Fibroblast of the aortic adventitia (primary cell): ENCODE measurements around the gene TMPRSS3. TPM values are rescaled to one million over a fixed set of nuclear protein-coding genes. Genes with fewer than 3 reads are reported as not detected.

ENCODE experiments used
- DNase-seq: peaks from one replicate; pipeline ENCODE4 v3.0.0-alpha.2; 2010; ENCODE audit warnings: low read depth
- H3K4me3 ChIP-seq: 2 replicates; pipeline ENCODE4 v1.5.1; 2011; ENCODE audit warnings: low read depth, mild to moderate bottlenecking, control low read depth, low read length, moderate library complexity
- total RNA-seq: library from RNA; depleted of rRNA; stranded (reverse); fragments of >200 nt; gene quantifications from 2 replicates; pipeline ENCODE4 v1.2.3, GENCODE V29; 2012; ENCODE audit warnings: low replicate concordance
- TF ChIP-seq, protein P1 (sequence below): IDR thresholded peaks from 2 replicates; pipeline ENCODE4 v1.5.1; 2011; ENCODE audit warnings: mild to moderate bottlenecking, low read length, control low read depth, inconsistent platforms; ENCODE audit not compliant: insufficient read depth

Gene TMPRSS3
- total RNA-seq, 1 donor = not detected

- H3K4me3 ChIP-seq = no peak within 1 kb of the TSS
- TF ChIP-seq, protein P1, sequence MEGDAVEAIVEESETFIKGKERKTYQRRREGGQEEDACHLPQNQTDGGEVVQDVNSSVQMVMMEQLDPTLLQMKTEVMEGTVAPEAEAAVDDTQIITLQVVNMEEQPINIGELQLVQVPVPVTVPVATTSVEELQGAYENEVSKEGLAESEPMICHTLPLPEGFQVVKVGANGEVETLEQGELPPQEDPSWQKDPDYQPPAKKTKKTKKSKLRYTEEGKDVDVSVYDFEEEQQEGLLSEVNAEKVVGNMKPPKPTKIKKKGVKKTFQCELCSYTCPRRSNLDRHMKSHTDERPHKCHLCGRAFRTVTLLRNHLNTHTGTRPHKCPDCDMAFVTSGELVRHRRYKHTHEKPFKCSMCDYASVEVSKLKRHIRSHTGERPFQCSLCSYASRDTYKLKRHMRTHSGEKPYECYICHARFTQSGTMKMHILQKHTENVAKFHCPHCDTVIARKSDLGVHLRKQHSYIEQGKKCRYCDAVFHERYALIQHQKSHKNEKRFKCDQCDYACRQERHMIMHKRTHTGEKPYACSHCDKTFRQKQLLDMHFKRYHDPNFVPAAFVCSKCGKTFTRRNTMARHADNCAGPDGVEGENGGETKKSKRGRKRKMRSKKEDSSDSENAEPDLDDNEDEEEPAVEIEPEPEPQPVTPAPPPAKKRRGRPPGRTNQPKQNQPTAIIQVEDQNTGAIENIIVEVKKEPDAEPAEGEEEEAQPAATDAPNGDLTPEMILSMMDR = no peak
Measured at GRCh38 chr21:42350927-42351426, 44.9 kb downstream of the TMPRSS3 start, which contains the start of gene TFF2. Gene TFF2 (minus strand): TSS chr21:42350994. CDS start chr21:42350957, 37 bp downstream.

DNA sequence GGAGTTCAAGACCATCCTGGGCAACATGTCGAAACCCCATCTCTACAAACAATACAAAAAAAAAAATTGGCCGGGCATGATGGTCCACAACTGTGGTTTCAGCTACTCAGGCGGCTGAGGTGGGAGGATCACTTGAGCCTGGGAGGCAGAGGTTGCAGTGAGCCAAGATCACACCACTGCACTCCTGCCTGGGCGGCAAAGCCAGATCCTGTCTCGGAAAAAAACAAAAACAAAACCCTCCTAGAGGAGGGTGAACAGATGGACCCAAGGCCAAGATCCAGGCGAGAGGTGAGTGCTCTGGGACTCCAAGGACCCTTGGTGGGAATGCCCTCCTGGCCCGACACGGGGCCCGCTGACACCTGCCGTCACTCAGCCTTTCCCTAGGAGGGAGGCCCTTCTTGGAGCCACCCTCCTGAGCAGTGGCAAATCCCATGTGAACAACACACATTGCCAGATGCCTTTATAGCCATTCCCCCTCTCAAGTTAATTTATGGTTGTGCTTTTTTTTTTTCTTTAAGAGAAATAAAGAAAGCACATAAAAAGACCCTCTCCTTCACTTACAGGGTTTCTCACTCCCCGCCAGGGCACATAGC is 45.4 kb downstream of the TMPRSS3 start:
- DNase-seq = no peak
- TF ChIP-seq, protein P1 = no peak
- H3K4me3 ChIP-seq = no peak overlapping the region

More at GRCh38 chr21:42350927-42351426, 44.9 kb downstream of the TMPRSS3 start, which contains the start of gene TFF2:
- no peak for DNase-seq

DNA sequence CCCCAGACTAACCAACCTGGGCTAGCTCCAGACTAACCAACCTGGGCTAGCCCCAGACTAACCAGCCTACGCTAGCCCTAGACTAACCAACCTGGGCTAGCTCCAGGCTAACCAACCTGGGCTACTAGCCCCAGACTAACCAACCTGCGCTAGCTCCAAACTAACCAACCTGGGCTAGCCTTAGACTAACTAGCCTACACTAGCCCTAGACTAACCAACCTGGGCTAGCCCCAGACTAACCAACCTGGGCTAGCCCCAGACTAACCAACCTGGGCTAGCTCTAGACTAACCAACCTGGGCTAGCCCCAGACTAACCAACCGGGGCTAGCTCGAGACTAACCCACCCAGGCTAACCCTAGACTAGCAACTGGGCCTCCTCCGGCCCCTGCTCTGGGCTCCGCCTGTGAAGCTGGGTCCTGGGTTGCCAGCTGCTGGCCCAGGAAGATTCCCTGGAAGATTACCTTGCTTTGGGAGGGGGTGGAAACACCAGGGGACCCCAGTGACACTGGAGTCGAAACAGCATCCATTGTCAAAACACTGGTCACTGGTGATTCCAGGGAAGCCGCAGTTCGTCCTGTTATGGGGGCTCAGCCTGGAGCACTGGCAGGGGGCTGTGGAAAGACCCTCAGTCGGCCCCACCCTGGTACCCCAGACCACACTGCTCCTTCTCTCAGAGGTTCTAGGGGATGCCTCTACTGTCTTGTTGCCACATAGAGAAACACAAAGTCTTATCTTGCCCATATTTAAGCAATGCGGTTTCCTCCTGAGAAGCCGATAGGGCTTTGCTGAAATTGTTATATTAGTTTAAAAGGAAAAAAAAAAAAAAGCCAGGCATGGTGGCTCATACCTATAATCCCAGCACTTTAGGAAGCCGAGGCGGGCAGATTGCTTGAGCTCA is 46.2 kb downstream of the TMPRSS3 start:
- TF ChIP-seq, protein P1 = no peak
- no peak overlapping the region for H3K4me3 ChIP-seq
- DNase-seq = no peak

- DNase-seq = no peak
- no peak overlapping the region for H3K4me3 ChIP-seq
- TF ChIP-seq, protein P1 = no peak
Measured at GRCh38 chr21:42348762-42349161, 47.1 kb downstream of the TMPRSS3 start.

DNA sequence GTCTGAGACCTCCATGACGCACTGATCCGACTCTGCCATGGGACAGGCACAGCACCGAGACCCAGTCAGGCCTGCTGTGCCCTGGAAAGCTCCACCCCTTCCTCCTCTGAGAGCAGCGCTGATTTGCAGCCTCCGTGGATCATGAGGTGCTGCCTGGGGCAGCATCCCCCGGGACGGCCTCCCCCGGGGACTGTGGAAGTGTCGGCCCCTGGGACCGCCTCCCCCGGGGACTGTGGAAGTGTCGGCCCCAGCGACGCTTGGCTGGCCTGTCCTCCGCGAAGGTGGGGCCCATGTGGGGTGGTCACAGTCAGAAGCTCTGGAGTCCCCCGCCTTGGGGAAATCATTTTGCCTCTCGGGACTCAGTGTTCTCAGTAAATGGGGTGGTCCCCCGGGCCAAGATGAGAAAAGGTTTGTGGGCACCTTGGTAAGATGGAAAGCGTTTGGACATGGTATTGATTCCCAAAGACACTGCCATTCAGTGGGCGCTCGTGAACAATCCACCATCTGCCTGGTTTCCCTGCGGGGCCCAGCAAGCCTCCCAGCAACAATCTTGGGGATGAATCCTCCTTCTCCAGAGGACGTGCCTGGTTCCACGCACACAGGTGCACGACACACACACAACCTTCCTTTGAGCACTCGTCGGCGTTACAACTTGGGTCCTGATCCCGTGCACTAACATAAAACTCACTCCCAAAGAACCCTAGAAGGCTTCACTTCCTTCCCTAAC is 48.1 kb downstream of the TMPRSS3 start:
- TF ChIP-seq, protein P1 = no peak
- DNase-seq = no peak
- H3K4me3 ChIP-seq = no peak overlapping the region

GRCh38 chr21:42346866-42347600 is 48.8 kb downstream of the TMPRSS3 start:
- TF ChIP-seq, protein P1 = no peak
- H3K4me3 ChIP-seq = no peak overlapping the region
- DNase-seq = no peak
